CD4-positive, CD25-positive, alpha-beta regulatory T cell (primary cell): Measurements from ENCODE around the gene MYH7B. TPM values are rescaled to one million over a fixed set of nuclear protein-coding genes. Genes with fewer than 3 reads are reported as not detected.

Source experiments
- ATAC-seq, 2 donors: fragments of 150-1000 bp; cut with Tn5 transposase; one replicate each; pipeline ENCODE4 v1.10.0; 2021; ENCODE audit warnings: low read depth in 2 of 2, moderate number of reproducible peaks in 2 of 2, moderate library complexity in 1 of 2
- DNase-seq, 3 donors: peaks; one replicate each; pipeline versions ENCODE4 v3.0.0 to v3.0.0-alpha.2; 2012 to 2022; ENCODE audit warnings: mixed read lengths in 1 of 3
- H3K27ac ChIP-seq: one replicate; pipeline ENCODE4 v1.7.0; 2013; ENCODE audit warnings: mild to moderate bottlenecking, low read length; ENCODE audit not compliant: insufficient read depth, poor library complexity, severe bottlenecking
- H3K27me3 ChIP-seq: one replicate; pipeline ENCODE4 v1.7.0; 2013; ENCODE audit warnings: low read length; ENCODE audit not compliant: control insufficient read depth, insufficient read depth
- H3K36me3 ChIP-seq: one replicate; pipeline ENCODE4 v1.7.0; 2013; ENCODE audit warnings: mild to moderate bottlenecking, low read length, moderate library complexity; ENCODE audit not compliant: control insufficient read depth, insufficient read depth
- H3K4me1 ChIP-seq: 2 replicates; pipeline ENCODE4 v1.7.0; 2013; ENCODE audit warnings: mild to moderate bottlenecking, low read length; ENCODE audit not compliant: insufficient read depth, control insufficient read depth, poor library complexity, severe bottlenecking
- H3K4me3 ChIP-seq: one replicate; pipeline ENCODE4 v1.7.0; 2013; ENCODE audit warnings: low read depth, mild to moderate bottlenecking, low read length, moderate library complexity
- H3K9me3 ChIP-seq, 2 experiments: 1 replicate in 1 of 2; 2 replicates in 1 of 2; pipeline ENCODE4 v1.7.0; 2013; ENCODE audit warnings: low read length in 2 of 2, mild to moderate bottlenecking in 1 of 2, moderate library complexity in 1 of 2; ENCODE audit not compliant: control insufficient read depth in 2 of 2
- H3K27ac Mint-ChIP-seq, 3 donors: one replicate each; pipeline ENCODE4 v1.8.0; 2020 to 2022; ENCODE audit warnings: mild to moderate bottlenecking in 3 of 3, mixed read lengths in 3 of 3, moderate library complexity in 2 of 3
- H3K27me3 Mint-ChIP-seq: one replicate; pipeline ENCODE4 v1.8.0; 2022; ENCODE audit warnings: mild to moderate bottlenecking, mixed read lengths
- H3K36me3 Mint-ChIP-seq: one replicate; pipeline ENCODE4 v1.8.0; 2020; ENCODE audit warnings: mixed read lengths
- H3K4me1 Mint-ChIP-seq, 4 donors: one replicate each; pipeline ENCODE4 v1.8.0; 2020 to 2022; ENCODE audit warnings: mixed read lengths in 4 of 4, mild to moderate bottlenecking in 1 of 4
- H3K4me3 Mint-ChIP-seq, 4 donors: one replicate each; pipeline ENCODE4 v1.8.0; 2020 to 2022; ENCODE audit warnings: mild to moderate bottlenecking in 4 of 4, mixed read lengths in 4 of 4, moderate library complexity in 3 of 4
- H3K9me3 Mint-ChIP-seq, 7 donors: one replicate each; pipeline ENCODE4 v1.8.0; 2020 to 2022; ENCODE audit warnings: mixed read lengths in 7 of 7, mild to moderate bottlenecking in 3 of 7, moderate library complexity in 2 of 7
- polyA plus RNA-seq, 4 donors: library from polyadenylated mRNA; unstranded; fragments of 300-500 nt; fragmentation: Illumina TruSeq; gene quantifications; one replicate each; pipeline ENCODE4 v1.2.3, GENCODE V29; 2021
- total RNA-seq: library from RNA; stranded (reverse); gene quantifications from one replicate; pipeline ENCODE4 v1.2.3, GENCODE V29; 2022

The MYH7B gene
- total and polyA plus RNA-seq, 5 donors from 2014 or later: 0.20 to 0.35 TPM; not detected in 3

GRCh38 chr20:34938466-34939163 lies 17.1 kb upstream of the MYH7B start:
- Histone ChIP-seq H3K4me1 (no peaks in the 10 kb centered on the region), H3K27ac (no peak overlapping the region)
- H3K36me3 Mint-ChIP-seq: peaks cover 57% of the 10 kb centered on the region

GRCh38 chr20:34940081-34940481 lies 15.6 kb upstream of the MYH7B start:
- Histone ChIP-seq H3K36me3 (peaks cover 51% of the 10 kb centered on the region), H3K27me3 (no peaks in the 10 kb centered on the region), H3K4me1 (no peaks in the 10 kb centered on the region), H3K9me3 (no peaks in the 10 kb centered on the region), H3K27ac (no peak overlapping the region), H3K4me3 (no peak overlapping the region)
- ATAC-seq (no peak), DNase-seq (no peak)
- H3K36me3 Mint-ChIP-seq: peaks cover 58% of the 10 kb centered on the region
- H3K27me3 Mint-ChIP-seq: no peaks in the 10 kb centered on the region
- H3K9me3 Mint-ChIP-seq: no peaks in the 10 kb centered on the region
- no peaks in the 10 kb centered on the region for H3K4me1 Mint-ChIP-seq
- H3K4me3 Mint-ChIP-seq: no peak overlapping the region
- H3K27ac Mint-ChIP-seq: no peak overlapping the region

More at GRCh38 chr20:34938466-34939163, 17.1 kb upstream of the MYH7B start:
- no peak overlapping the region for H3K4me3 Mint-ChIP-seq
- no peak for ATAC-seq
- H3K27ac Mint-ChIP-seq: peak overlapping the region in 1 of 3 donors; percentile 53
- no peaks in the 10 kb centered on the region for H3K9me3 ChIP-seq
- no peak for DNase-seq
- no peaks in the 10 kb centered on the region for H3K4me1 Mint-ChIP-seq
- no peaks in the 10 kb centered on the region for H3K27me3 Mint-ChIP-seq
- no peak overlapping the region for H3K4me3 ChIP-seq
- H3K27me3 ChIP-seq: no peaks in the 10 kb centered on the region
- H3K36me3 ChIP-seq: peaks cover 45% of the 10 kb centered on the region
- no peaks in the 10 kb centered on the region for H3K9me3 Mint-ChIP-seq

- Histone ChIP-seq H3K36me3 (peaks cover 57% of the 10 kb centered on the region), H3K4me1 (no peaks in the 10 kb centered on the region), H3K4me3 (no peak overlapping the region), H3K9me3 (no peaks in the 10 kb centered on the region), H3K27me3 (no peaks in the 10 kb centered on the region), H3K27ac (no peak overlapping the region)
- Mint-ChIP-seq H3K4me3 (no peak overlapping the region), H3K27me3 (no peaks in the 10 kb centered on the region), H3K4me1 (peaks cover 0 to 3% (median 0%) of the 10 kb centered on the region in 4 donors), H3K9me3 (no peaks in the 10 kb centered on the region), H3K36me3 (peaks cover 56% of the 10 kb centered on the region), H3K27ac (peak overlapping the region in 2 of 3 donors; percentile 15 to 52)
- no peak for ATAC-seq
- no peak for DNase-seq
Measured at GRCh38 chr20:34941226-34941625, 14.4 kb upstream of the MYH7B start.

- peaks cover 0 to 5% (median 0%) of the 10 kb centered on the region in 4 donors for H3K4me1 Mint-ChIP-seq
- DNase-seq (no peak), ATAC-seq (no peak)
- no peaks in the 10 kb centered on the region for H3K9me3 ChIP-seq
- no peaks in the 10 kb centered on the region for H3K4me1 ChIP-seq
- H3K27me3 Mint-ChIP-seq: no peaks in the 10 kb centered on the region
- H3K4me3 Mint-ChIP-seq: no peak overlapping the region
- no peak overlapping the region for H3K4me3 ChIP-seq
- H3K36me3 ChIP-seq: peaks cover 53% of the 10 kb centered on the region
- no peaks in the 10 kb centered on the region for H3K27me3 ChIP-seq
- no peaks in the 10 kb centered on the region for H3K9me3 Mint-ChIP-seq
- peak overlapping the region in 1 of 3 donors; percentile 35 for H3K27ac Mint-ChIP-seq
- H3K27ac ChIP-seq: no peak overlapping the region
- H3K36me3 Mint-ChIP-seq: peaks cover 47% of the 10 kb centered on the region
Measured at GRCh38 chr20:34942301-34942700, 13.4 kb upstream of the MYH7B start.

DNA sequence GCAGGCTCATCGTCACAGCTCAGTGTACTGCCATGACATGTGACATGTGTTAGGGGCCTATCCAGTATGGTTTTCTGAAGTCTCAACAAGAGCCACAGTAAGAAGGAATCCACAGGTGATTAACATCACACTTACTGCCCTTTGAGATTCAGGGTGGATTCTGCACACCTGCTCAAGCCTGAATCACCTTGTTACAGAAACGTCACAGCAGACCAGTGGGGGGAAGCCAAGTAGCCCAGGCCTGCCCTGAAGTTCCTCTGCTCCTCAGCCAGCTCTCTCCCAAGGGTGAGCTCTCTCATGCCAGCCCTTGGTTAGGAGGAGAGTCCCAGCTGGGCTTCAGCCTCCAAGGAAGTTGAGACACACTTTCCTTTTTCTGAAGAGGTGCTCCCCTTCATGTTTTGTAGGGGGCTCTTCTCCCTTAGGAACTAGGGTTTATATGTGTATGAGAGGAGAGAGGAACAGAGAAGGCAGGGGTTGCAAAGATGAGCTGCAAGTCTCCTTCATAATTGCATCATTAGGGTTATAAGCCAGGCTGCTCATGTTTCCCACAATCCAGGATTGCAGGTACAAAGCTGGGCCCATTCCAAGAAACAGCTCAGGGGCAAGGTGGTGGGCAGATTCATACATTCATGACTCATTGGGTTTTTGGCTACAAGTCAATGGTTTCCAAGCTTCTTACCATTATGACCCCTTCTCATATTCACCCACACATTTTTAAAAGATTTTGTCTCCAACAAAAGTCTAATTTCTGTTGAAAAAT lies 11.7 kb upstream of the MYH7B start:
- Histone ChIP-seq H3K4me3 (no peak overlapping the region), H3K36me3 (peaks cover 50% of the 10 kb centered on the region), H3K27me3 (no peaks in the 10 kb centered on the region), H3K4me1 (no peaks in the 10 kb centered on the region), H3K27ac (no peak overlapping the region), H3K9me3 (no peaks in the 10 kb centered on the region)
- H3K4me1 Mint-ChIP-seq: peaks cover 0 to 9% (median 0%) of the 10 kb centered on the region in 4 donors
- ATAC-seq (no peak), DNase-seq (no peak)
- H3K9me3 Mint-ChIP-seq: no peaks in the 10 kb centered on the region
- H3K36me3 Mint-ChIP-seq: peaks cover 40% of the 10 kb centered on the region
- peak overlapping the region in 2 of 3 donors; percentile 24 to 29 for H3K27ac Mint-ChIP-seq
- no peak overlapping the region for H3K4me3 Mint-ChIP-seq
- H3K27me3 Mint-ChIP-seq: no peaks in the 10 kb centered on the region

GRCh38 chr20:34945315-34946077 lies 10.2 kb upstream of the MYH7B start:
- no peak for DNase-seq
- H3K27ac ChIP-seq: no peak overlapping the region
- no peak for ATAC-seq
- H3K27ac Mint-ChIP-seq: peak overlapping the region in 1 of 3 donors; percentile 47
- no peaks in the 10 kb centered on the region for H3K4me1 ChIP-seq
- peaks cover 41% of the 10 kb centered on the region for H3K36me3 Mint-ChIP-seq
- H3K4me3 ChIP-seq: no peak overlapping the region
- no peaks in the 10 kb centered on the region for H3K9me3 Mint-ChIP-seq
- H3K27me3 ChIP-seq: no peaks in the 10 kb centered on the region
- no peaks in the 10 kb centered on the region for H3K27me3 Mint-ChIP-seq
- no peak overlapping the region for H3K4me3 Mint-ChIP-seq
- peaks cover 0 to 9% (median under 1%) of the 10 kb centered on the region in 4 donors for H3K4me1 Mint-ChIP-seq
- no peaks in the 10 kb centered on the region for H3K9me3 ChIP-seq
- H3K36me3 ChIP-seq: peaks cover 49% of the 10 kb centered on the region

DNA sequence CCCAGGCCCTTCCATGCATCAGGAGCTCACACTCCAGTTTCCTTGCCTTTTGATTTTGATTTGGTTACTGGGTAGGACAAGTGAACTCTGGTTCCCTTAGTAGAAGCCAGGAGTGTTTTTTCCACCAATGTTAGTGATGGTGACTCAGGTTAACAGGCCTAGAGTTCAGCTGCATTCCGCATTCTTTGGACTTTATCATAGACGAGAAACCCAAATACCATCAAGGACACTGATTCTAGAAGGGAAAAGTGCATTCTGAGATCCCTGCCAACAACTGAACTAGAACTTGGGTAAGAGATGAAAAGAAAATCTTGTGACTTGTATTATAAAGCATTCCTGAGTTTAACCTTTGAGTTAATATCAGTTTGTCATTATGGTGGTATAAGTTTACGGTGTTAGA lies 9.0 kb upstream of the MYH7B start:
- peaks cover 0 to 9% (median under 1%) of the 10 kb centered on the region in 4 donors for H3K4me1 Mint-ChIP-seq
- DNase-seq (no peak), ATAC-seq (no peak)
- peak overlapping the region in 1 of 3 donors; percentile 47 for H3K27ac Mint-ChIP-seq
- H3K27me3 Mint-ChIP-seq: no peaks in the 10 kb centered on the region
- Histone ChIP-seq H3K36me3 (peaks cover 43% of the 10 kb centered on the region), H3K4me1 (no peaks in the 10 kb centered on the region), H3K27ac (no peak overlapping the region), H3K27me3 (no peaks in the 10 kb centered on the region), H3K4me3 (no peak overlapping the region), H3K9me3 (no peaks in the 10 kb centered on the region)
- no peak overlapping the region for H3K4me3 Mint-ChIP-seq
- no peaks in the 10 kb centered on the region for H3K9me3 Mint-ChIP-seq
- H3K36me3 Mint-ChIP-seq: peaks cover 33% of the 10 kb centered on the region
